NCI-H69 (cell line): ENCODE measurements around the gene SUN5.
"Not testable (repeated sequence)": the region's sequence is repeated elsewhere in the genome, so short reads cannot be mapped to it uniquely, and the experiment has no call there.

Experiments
- DNase-seq: peaks from one replicate; lab custom pipeline; 2025; lab: John Stamatoyannopoulos, UW

SUN5 gene, protein sequence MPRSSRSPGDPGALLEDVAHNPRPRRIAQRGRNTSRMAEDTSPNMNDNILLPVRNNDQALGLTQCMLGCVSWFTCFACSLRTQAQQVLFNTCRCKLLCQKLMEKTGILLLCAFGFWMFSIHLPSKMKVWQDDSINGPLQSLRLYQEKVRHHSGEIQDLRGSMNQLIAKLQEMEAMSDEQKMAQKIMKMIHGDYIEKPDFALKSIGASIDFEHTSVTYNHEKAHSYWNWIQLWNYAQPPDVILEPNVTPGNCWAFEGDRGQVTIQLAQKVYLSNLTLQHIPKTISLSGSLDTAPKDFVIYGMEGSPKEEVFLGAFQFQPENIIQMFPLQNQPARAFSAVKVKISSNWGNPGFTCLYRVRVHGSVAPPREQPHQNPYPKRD

DNA sequence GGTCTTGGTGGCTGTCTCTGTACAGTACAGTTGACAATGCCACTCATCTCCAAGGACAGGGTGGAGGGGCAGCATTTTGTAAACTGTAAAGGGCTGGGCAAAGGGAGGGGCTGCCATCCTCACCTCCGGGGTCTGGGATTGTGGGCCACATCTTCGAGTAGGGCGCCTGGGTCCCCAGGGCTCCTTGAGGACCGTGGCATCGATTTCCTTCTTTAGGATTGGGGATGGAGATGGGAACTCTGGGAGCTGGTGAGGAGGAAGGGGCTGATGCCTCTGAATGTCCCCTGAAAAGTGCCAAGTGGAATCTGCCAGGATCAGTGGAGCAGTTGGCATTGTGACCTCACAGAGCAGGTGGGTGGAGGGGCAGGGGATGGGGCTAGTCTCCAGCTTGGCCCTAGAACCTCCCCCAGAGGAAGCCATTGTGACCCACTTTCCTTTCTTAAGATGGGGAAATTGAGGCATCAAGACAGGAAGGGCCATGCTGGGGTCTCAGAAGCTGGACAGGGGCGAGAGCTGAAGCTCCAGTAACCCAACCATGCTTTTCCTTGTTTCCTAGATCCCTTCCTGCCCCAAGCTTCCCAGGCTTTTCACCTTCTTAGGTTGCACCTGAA is at the start of gene SUN5:
Gene SUN5, minus strand, starts transcription at position 293 of the 611 bp plus-strand sequence. Its CDS starts 93 bp downstream, at position 200.
- DNase-seq = no peak

DNA sequence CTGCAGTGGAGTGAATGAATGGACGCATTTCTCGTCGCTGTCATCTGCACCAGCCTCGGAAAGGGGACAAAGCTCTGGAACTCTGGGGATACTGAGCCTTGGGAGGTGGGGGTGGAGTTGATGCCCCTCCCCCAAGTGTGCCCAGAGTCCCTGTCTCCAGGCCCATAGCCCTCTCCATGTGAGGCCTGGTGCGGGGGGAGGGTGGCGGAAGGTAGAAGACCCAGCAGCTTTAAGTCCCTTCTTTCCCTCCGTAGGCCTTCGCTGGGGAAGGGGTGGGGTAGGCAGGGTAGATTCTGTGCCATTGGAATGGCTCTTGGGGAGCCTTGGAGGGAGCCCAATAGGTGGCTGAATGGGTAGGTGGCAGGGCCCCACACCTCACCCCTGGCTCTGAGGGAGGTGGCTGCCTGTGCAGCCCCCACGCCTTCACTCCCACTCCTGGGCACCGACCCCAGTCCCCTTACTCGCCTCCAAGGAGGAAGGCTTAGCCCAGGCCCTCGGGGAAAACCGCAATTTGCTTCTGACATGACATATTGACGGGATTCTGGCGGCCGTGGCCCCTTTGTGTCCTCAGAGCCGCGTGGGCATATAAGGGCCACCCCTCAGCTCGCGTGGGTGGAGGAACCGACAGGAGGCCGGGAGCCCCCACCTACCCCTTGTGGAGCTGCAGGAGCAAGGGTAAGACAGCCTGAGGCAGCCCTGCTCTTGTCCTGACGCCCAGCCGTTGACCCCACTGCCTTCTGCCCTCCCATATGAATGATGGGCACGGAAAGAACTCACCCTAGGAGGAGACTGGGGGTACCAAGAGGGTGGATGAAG is 49.3 kb upstream of the SUN5 start, which contains the start of gene BPIFB3:
Gene BPIFB3, plus strand, starts transcription at position 613 of the 816 bp plus-strand sequence. CDS start 1,533 bp downstream, outside the sequence.
- DNase-seq = no peak

DNA sequence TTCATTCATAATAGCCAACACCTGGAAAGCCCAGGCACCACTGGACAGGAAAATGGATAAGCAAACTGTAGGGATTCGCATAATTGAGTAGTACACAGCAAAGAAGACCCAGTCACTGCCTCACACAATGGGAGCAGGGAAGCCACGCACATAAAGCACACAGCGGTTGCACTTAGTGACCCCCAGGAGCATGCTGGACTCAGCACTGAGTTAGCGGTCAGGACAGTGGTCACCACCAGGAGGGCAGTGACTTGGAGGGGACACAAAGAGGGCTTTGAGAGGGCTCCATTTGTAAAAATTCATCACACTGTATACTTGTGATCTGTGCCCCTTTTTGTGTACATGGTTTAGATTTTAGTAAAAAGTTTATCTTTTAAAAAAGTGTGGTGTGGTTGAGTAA is 47.1 kb upstream of the SUN5 start:
- no peak for DNase-seq

DNA sequence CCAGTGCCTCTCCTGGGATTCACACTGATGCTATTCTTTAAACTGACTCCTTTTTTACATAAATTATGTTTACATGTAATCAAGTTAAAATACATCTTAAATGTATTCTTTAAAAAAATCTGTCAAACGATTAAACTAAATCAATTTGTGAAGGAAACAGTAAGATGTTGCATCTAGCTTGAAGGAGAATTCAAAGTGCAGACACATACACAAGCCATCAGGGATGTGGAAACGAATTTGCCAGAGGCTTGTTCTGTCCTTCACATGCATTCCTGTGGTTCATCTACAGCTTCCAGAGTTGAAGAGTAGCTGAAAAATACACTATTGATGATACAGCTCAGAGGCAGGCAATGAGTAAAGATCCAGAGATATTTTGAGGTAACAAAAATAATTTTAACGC is 42.2 kb upstream of the SUN5 start:
- no peak for DNase-seq

DNA sequence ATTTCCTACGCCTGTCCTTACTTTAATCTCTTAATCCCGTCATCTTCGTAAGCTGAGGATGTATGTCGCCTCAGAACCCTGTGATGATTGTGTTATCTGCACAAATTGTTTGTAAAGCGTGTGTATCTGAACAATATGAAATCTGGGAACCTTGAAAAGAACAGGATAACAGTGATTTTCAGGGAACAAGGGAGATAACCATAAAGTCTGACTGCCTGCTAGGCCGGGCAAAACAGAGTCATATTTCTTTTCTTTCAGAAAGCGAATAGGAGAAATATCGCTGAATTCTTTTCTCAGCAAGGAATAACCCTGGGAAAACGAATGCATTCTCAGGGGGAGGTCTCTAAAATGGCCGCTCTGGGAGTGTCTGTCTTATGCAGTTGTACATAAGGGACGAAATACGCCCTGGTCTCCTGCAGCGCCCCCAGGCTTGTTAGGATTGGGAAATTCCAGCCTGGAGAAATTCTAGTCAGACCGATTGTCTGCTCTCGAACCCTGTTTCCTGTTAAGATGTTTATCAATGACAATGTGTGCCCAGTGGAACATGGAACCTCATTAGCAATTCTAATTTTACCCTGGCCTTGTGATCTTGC is 41.0 kb upstream of the SUN5 start:
- not testable (repeated sequence) for DNase-seq

DNA sequence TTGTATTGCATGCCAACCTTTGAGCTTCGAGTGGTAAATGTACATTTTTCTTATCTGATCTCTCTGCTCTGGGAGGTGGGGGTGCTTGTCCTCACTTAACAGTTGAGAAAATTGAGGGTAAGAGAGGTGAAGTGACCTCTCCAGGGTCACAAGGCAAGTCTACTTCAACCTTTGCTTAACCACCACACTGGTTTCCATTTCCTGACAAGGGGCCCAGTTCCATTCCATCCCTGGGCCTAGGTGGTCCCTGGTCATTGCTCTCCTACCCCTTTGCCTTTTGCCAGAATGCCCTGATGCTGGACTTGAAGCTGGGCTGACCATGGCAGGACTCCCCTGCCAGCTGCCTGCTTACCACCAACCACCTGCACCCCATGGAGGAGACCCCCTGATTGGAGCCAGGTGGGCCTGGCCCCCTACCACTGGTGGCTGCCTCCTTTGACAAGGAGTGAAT is 39.5 kb upstream of the SUN5 start:
- no peak for DNase-seq

DNA sequence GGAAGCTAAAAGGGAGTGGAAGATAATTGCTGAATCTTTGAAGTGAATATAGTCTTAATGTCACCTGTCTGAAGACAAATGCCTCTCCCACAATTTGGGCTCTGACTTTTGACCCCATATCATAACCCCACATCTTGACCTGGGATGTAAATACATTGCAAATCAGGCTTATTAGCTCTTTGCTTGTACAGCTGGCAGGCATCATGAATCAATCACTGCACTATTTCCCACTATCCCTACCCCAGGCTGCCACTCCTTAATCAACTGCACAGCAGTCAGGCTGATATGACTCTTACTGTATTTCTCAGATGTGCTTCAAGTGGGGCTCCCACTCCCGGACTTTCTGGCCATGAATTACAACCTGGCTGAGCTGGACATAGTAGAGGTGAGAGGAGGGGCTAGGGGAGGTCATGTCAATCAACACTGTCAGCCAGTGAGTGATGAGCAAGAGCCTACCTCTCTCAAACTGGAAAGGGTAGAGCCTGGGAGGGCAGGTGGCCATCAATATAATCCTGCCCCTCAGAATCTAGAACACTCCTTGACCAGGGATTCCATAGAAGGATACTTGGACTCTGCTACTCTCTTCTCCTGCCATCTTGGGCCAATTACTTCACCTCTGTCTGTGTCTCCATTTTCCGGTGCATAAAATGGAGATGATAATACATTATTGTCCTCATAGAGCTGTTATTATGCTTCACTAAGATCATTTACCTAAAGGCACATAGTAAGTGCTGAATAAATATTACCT is 38.9 kb upstream of the SUN5 start:
- no peak for DNase-seq

DNA sequence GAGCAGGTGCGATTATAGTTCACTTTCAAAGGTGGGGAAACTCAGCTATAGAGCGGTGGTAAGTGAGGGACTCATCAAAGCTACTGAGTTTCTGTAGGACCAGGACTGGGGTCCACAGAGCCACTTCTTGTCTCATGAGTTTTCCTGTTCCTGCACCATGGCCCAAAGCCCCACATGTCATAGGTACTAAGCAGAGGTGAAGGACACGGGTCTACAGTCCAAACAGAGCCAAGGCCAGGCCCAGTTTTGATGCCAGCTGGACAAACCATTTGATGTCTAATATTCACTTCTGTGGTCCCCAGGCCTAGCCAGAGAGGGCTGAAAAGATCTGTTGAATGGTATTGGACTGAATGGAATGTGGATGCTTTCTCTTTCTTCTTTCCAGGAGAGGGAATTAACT is 38.2 kb upstream of the SUN5 start:
- DNase-seq = no peak

DNA sequence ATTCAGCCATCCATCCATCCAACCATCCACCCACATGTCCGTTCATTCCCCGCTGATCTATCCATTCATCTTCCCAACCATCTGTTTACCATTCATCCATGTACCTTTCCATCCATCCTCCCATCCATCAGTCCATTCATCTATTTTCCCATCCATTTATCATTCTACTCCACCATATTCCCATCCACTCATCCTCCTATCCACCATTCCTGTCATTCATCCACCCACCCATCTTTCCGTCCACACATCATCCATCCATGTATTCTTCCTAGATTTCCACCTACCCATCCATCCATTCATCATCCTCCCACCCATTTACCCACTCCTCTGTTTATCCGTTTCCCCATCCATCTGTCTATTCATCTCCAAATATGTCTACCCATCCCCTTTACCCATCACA is 34.0 kb upstream of the SUN5 start:
- no peak for DNase-seq

DNA sequence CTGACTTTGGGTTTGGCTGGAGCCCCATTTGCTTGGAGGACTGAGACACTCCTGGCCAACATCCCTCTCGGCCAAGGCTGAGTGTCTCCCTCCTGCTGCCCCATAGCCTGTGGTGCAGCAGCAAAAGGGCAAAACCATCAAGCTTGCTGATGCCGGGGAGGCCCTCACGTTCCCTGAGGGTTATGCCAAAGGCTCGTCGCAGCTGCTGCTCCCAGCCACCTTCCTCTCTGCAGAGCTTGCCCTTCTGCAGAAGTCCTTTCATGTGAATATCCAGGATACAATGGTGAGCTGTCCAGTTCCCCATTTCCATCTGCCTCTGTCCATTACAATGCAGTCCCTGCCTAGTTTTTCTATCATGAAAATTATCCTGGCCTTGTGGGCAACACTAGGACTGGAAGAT is 33.2 kb upstream of the SUN5 start:
- DNase-seq = no peak

DNA sequence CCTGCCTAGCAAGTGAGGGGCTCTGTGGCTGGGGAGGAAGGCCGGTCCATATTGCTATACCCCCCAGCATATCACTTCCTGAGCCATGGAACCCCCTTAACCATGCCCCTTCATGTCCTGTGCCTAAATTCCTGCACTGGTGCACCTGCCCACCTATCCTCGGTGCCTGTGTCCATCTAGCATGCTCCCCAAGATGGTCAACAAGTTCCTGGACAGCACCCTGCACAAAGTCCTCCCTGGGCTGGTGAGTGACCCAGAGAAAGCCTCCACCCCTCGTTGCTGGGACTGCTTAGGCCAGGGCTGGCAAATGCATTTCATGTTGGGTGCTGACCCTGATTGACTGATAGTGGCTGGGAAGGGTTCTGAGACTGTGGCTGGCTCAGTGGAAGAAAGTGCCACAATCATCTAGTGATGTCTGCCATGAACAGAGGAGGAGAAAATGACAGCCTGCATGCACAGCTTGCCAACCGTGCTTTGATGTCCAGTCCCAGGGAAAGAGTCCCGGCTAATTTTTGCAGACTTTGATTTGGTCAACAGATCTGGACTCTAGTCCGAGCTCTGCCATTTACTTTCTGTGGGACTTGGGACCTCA is 30.8 kb upstream of the SUN5 start:
- DNase-seq = no peak

DNA sequence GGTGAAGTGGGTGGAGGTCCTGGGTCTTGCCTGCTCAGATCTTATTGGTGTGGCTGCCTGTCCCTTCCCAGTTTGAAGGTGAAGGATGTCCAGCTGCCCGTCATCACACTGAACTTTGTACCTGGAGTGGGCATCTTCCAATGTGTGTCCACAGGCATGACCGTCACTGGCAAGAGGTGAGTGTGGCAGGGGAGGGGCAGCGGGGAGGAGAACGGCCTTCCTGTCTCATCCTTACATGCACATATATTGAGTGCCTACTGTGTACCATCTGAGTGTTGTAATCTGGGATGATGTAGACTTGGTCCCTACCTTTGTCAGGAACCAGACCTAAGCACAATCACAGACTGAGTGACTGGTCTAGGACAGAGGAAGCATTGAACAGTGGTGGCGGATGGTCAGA is 29.9 kb upstream of the SUN5 start:
- DNase-seq = no peak

DNA sequence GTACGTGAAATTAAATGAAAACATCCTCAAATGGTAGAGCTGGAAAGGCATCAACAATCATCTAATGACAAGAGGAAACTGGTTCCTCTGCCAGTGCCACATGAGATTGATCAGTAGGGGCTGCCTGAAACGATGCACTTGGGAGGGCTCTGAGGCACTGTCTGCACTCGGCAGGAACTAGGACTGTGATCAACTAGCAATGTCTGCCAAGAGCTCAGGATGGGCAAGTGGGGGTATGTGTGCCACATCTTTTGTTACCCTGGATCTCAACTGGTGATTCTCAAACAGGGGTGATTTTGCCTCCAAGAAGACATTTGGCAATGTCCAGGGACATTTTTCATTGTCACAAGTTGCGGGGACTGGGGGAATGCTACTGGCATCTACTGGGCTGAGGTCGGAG is 29.1 kb upstream of the SUN5 start:
- no peak for DNase-seq

DNA sequence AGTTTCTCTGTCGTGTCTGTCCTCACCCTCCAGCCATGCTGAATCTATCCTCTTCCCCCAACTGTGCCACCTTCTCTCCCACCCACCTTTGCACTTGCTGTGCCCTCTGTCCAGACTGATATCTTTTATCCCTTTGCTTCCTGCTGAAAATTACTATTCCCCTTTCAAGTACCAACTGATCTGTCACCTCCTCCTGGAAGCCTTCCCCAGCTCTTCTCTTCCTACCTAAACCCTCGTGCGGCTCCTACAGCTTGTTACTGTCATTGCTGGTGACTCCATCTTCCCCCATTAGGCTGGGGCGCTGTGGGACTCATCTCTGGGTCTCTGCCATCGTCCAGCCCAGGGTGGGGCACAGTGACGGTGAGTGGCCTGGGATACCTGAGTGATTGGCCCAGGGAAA is 28.3 kb upstream of the SUN5 start:
- DNase-seq = no peak

DNA sequence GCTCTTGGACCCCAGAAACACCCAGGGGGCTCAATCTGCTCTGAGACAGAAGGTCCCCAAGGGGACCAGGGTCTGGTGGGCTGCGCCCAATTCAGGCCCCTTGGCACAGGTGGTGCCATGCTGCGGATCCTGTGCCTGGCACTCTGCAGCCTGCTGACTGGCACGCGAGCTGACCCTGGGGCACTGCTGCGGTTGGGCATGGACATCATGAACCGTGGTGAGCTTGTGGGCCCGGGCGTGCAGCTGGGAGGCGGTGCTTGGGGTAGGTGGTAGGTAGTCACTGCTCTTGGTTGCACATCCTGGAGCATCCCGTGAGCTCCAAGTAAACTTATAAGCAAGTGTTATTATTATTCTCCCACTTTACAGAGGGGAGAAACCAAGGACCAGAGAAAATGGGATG is 27.3 kb upstream of the SUN5 start, which contains the start of gene BPIFB6:
Gene BPIFB6, plus strand, starts transcription at position 118 of the 400 bp plus-strand sequence. Its CDS starts 0 bp downstream, at position 118.
- DNase-seq = no peak

DNA sequence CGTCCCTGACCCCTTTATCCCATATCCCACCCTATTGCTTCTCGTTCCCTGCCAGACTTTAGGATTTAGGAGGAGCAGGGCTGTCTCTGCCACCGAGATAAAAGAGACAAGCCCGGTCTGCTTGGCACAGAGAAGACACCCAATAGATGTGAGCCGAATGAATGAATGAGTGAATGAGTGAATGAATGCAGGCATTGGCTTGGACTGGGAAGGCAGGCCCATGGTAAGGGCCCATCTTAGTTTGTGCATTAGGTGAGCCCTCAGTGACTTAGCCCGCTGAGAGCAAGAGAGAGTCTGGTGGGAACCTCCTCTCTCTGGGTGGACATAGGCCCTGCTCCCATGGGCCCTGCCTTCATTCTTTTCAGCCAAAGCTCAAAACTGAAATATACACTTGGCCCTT is 26.3 kb upstream of the SUN5 start:
- DNase-seq = no peak

DNA sequence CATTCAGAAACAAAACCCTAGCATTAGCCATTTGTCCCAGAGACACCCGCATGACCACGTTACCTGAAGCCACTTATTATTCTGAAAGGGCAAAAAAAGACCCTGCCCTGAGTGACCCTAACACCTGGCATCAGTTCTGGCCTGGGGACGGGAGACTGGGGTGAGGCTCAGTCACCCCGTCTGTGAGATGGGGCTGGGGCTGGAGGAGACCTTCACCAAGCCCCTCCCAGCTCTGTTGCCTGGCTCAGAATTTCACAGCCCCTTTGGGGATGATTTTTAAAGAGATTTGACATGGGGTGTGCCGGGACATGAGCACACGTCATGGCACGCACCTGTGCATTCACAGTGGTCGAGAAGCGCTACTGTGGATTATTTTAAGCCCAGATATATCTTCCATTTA is 25.8 kb upstream of the SUN5 start:
- no peak for DNase-seq

DNA sequence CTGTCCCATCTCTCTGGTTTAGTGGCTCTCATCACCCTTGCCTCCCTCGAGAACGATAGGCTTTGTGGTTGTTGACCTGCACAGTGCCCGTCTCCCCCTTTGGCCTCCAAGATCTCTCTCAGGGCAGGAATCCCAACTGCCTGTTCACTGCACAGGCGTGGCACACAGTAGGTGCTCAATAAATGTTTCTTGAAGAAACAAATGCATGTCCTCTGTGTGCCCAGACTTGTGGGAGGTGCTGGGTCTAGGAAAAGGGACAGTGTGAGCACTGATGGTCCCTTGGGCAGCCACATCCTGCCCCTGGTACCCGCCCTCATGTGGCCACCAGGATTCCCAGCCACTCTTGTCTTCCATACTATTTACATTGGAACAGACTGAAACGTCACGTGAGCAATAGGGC is 24.6 kb upstream of the SUN5 start:
- peak; percentile 10 for DNase-seq

DNA sequence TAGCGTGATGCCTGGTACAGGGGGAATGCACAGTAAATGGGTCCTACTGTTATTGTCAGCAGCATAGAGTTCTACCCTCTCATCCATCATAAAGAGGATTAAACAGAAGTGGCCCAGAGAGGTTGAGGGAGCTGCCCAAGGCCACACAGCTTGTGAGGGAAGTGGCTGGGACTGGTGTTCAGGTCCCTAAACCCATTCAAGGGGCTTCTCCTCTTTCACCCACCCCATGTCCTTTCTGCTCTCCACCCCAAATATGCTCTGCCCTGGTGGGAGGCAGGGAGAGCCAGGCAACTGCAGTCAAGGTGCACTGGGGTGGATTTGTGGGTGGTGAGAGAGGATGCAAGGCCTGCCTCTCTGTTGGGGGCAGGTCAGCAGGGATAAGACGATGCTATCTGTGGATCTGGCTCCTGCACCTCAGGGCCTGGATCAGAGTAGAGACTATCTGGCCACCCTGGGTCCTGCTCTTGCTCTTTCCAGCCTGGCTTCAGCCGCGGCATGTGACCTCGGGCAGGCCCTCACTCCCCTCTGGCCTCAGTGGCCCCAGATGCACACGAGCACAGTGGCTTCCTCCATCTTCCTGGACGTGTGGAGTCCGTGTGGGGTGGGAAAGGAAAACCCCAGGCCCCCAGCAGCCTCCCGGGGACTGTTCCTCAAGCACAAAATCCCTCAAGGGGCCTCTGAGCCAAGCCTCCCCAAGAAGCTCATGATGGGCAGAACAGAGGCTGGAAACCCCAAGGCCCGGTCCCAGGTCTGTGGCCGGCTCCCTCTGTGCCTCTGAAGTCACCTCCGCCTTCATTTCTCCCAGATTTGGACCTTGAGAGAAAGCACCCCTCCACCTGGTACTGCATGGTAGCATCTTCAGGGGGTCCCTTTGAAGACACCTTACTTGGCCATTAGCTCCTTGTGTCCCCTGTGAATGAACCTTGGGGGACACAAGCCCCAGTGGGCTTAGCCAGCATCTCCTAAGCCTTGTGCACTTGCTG is 23.8 kb upstream of the SUN5 start:
- DNase-seq = no peak
